ENCODE results near the gene CDH8.

CDH8 gene

GRCh38 chr16:62022688-62023087, 13.6 kb downstream of the CDH8 start:
- no peak overlapping the region for H3K9ac ChIP-seq (ENCODE audit: low read length)
- no peaks in the 10 kb centered on the region for H3K9me3 ChIP-seq (ENCODE audit: low read length)
- H3K4me3 ChIP-seq (ENCODE audit: low read depth in 1 of 2, low read length in 2 of 2), result no peak overlapping the region
- no peaks in the 10 kb centered on the region for H3K4me1 ChIP-seq (ENCODE audit: insufficient read depth, low read length)
- no peaks in the 10 kb centered on the region for H3K27me3 ChIP-seq (ENCODE audit: control insufficient read depth in 1 of 2, insufficient read depth in 2 of 2, low read length in 2 of 2)
- no peak overlapping the region for H3K27ac ChIP-seq (ENCODE audit: low read depth, low read length)
- no peaks in the 10 kb centered on the region for H3K36me3 ChIP-seq (ENCODE audit: insufficient read depth, low read length)

- H3K27ac ChIP-seq (ENCODE audit: low read depth, low read length), result no peak overlapping the region
- H3K4me3 ChIP-seq (ENCODE audit: low read depth in 1 of 2, low read length in 2 of 2), result no peak overlapping the region
- no peaks in the 10 kb centered on the region for H3K36me3 ChIP-seq (ENCODE audit: insufficient read depth, low read length)
- H3K9ac ChIP-seq (ENCODE audit: low read length), result no peak overlapping the region
- no peaks in the 10 kb centered on the region for H3K27me3 ChIP-seq (ENCODE audit: control insufficient read depth in 1 of 2, insufficient read depth in 2 of 2, low read length in 2 of 2)
- no peaks in the 10 kb centered on the region for H3K4me1 ChIP-seq (ENCODE audit: insufficient read depth, low read length)
- no peaks in the 10 kb centered on the region for H3K9me3 ChIP-seq (ENCODE audit: low read length)
These were observed 15.1 kb downstream of the CDH8 start for GRCh38 chr16:62021161-62021581.

DNA sequence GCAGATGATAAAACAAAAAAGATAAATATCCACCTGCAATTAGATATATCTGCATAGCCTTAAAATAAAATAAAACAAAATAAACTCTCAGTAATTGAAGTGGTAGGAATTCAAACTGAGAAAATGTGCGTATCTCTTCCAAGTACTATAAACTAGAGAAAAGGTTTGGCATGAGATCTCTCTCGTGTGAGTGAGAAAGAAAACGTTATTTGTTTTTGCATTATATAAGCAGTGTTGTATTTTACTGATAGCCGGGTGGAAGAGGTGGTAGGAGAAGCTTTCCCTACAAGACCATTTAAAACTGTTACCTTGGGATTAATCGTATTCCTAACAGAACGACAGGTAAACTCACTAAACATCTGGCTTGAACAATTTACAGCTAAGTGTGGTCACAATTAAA, 15.6 kb downstream of the CDH8 start:
- no peak overlapping the region for H3K27ac ChIP-seq (ENCODE audit: low read depth, low read length)
- no peak overlapping the region for H3K9ac ChIP-seq (ENCODE audit: low read length)
- no peak overlapping the region for H3K4me3 ChIP-seq (ENCODE audit: low read depth in 1 of 2, low read length in 2 of 2)
- H3K9me3 ChIP-seq (ENCODE audit: low read length), result no peaks in the 10 kb centered on the region
- H3K36me3 ChIP-seq (ENCODE audit: insufficient read depth, low read length), result no peaks in the 10 kb centered on the region
- no peaks in the 10 kb centered on the region for H3K27me3 ChIP-seq (ENCODE audit: control insufficient read depth in 1 of 2, insufficient read depth in 2 of 2, low read length in 2 of 2)
- H3K4me1 ChIP-seq (ENCODE audit: insufficient read depth, low read length), result no peaks in the 10 kb centered on the region

DNA sequence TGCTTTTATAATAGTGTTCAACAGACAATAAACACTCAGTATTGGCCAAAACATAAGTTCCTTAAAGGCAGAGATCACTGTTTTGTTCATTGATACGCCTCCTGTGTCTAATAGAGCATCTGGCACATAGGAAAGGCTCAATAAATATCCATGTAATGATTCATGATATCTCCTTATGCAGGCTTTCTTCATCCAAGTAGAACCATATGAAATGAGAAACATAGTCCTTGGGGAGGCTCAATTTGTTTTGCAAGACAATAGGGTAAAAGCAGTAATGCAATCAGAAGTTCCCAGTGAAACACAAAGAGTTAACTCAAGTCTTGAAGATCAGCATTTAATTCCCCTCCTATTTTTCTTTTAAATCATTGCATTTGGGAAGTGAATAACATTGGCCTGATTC, 16.4 kb downstream of the CDH8 start:
- Histone ChIP-seq H3K27ac (ENCODE audit: low read depth, low read length) (no peak overlapping the region), H3K4me1 (ENCODE audit: insufficient read depth, low read length) (no peaks in the 10 kb centered on the region), H3K36me3 (ENCODE audit: insufficient read depth, low read length) (no peaks in the 10 kb centered on the region), H3K9me3 (ENCODE audit: low read length) (no peaks in the 10 kb centered on the region), H3K9ac (ENCODE audit: low read length) (no peak overlapping the region), H3K27me3 (ENCODE audit: control insufficient read depth in 1 of 2, insufficient read depth in 2 of 2, low read length in 2 of 2) (no peaks in the 10 kb centered on the region), H3K4me3 (ENCODE audit: low read depth in 1 of 2, low read length in 2 of 2) (no peak overlapping the region)

DNA sequence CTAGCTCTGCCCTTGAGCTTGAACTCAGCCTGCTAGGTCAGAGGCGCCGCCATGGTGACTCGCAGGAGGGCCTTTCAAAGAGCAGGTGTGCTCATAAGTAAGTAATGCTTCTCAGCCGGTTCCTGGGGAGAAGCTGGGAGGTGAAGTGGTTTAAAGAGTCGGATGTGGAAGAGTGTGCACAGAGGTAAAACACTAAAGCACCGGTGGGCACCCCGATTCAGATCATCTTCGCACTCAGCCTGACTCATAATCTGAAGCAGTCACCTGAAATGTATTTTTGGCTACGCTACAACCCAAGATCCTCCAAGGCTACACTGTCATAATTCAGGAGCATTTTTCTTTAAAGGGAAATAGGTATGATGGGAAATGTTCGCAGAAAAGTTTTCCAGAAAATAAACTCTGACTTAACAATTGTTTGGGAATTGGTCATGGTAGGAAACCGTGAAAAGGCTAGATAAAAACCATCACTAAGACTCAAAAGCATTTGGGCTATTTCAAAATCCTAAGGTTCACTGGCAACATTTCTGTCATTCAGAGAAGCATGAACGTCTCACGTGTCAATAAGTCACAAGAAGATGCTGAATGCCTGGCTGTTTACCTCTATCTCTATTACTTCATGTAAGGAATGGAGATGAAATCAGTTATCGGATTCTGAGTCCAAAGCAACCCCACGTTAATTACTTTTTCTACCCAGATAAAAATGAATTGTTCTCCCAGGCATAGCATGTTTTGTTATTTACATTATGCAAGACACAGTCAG, 17.8 kb downstream of the CDH8 start:
- Histone ChIP-seq H3K4me3 (ENCODE audit: low read depth in 1 of 2, low read length in 2 of 2) (no peak overlapping the region), H3K4me1 (ENCODE audit: insufficient read depth, low read length) (no peaks in the 10 kb centered on the region), H3K27me3 (ENCODE audit: control insufficient read depth in 1 of 2, insufficient read depth in 2 of 2, low read length in 2 of 2) (no peaks in the 10 kb centered on the region), H3K36me3 (ENCODE audit: insufficient read depth, low read length) (no peaks in the 10 kb centered on the region), H3K9ac (ENCODE audit: low read length) (no peak overlapping the region), H3K27ac (ENCODE audit: low read depth, low read length) (no peak overlapping the region), H3K9me3 (ENCODE audit: low read length) (no peaks in the 10 kb centered on the region)

DNA sequence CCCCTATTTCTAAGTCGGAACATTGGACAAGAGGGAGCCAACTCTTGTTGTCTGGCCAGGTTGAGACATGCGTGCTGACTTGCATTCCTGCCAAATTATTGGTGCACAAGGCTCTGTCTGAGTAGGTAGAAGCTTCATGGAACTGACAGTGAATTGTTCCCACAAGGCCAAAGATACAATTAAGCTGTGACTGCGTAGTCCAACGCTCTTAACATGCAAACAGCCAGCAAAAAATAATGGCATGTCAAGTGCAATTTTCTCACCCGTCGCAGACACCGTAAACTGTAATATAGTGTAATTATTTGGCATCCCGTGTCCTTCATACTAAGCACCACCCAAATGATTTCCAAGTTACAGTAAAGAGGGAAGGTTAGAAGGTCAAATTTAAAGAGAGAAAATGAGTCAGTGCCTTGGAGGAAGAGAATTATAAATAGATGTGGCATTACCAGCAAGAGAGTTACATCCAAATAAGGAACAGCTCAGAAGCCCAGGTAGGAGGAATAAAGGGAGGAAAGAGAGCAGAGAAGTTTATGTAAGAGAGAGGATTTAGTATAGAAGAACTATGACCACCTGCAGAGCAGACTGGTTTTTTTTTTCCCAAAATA, 21.8 kb downstream of the CDH8 start:
- no peak overlapping the region for H3K27ac ChIP-seq (ENCODE audit: low read depth, low read length)
- no peak overlapping the region for H3K9ac ChIP-seq (ENCODE audit: low read length)
- no peaks in the 10 kb centered on the region for H3K27me3 ChIP-seq (ENCODE audit: control insufficient read depth in 1 of 2, insufficient read depth in 2 of 2, low read length in 2 of 2)
- H3K9me3 ChIP-seq (ENCODE audit: low read length), result no peaks in the 10 kb centered on the region
- no peaks in the 10 kb centered on the region for H3K4me1 ChIP-seq (ENCODE audit: insufficient read depth, low read length)
- no peaks in the 10 kb centered on the region for H3K36me3 ChIP-seq (ENCODE audit: insufficient read depth, low read length)
- H3K4me3 ChIP-seq (ENCODE audit: low read depth in 1 of 2, low read length in 2 of 2), result no peak overlapping the region

DNA sequence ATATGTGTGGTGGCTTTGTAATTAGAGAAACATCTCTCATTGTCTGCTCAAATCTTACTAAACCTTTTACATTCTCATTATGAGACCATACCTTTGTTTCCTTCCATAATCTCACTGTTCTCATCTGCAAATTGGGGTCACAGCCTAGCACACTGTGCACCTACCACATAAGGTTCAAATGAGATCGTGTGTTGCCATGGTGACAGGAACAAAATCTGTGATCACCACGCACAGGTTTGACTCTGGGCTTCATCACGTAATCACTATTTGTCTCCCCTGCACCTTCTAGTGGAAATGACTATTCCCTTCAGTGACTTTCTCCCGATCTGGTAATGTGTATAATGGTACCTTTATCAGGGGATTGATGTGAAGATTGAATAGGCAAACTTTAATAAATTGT, 26.1 kb downstream of the CDH8 start:
- H3K9me3 ChIP-seq (ENCODE audit: low read length), result no peaks in the 10 kb centered on the region
- no peak overlapping the region for H3K4me3 ChIP-seq (ENCODE audit: low read depth in 1 of 2, low read length in 2 of 2)
- no peaks in the 10 kb centered on the region for H3K27me3 ChIP-seq (ENCODE audit: control insufficient read depth in 1 of 2, insufficient read depth in 2 of 2, low read length in 2 of 2)
- no peak overlapping the region for H3K9ac ChIP-seq (ENCODE audit: low read length)
- no peaks in the 10 kb centered on the region for H3K4me1 ChIP-seq (ENCODE audit: insufficient read depth, low read length)
- H3K27ac ChIP-seq (ENCODE audit: low read depth, low read length), result no peak overlapping the region
- no peaks in the 10 kb centered on the region for H3K36me3 ChIP-seq (ENCODE audit: insufficient read depth, low read length)

DNA sequence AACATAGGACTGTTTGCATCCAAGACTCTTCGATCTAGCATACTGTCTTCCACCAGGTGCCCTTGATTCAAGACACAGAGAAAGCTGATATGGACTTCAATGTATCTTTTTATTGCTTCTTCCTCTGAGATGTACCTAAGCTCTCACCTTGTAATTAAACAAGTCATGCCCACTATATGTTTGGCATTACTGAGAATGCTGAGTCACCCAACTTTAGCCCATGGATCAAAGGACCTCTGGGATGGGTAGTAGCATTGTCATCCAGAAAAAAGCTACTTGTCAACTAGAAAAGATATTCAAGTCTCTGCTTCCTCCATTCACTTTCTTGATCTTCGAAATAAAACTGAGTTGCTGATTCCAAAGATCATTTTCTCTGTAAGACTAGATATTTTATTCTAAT, 37.8 kb downstream of the CDH8 start:
- no peaks in the 10 kb centered on the region for H3K36me3 ChIP-seq (ENCODE audit: insufficient read depth, low read length)
- H3K4me1 ChIP-seq (ENCODE audit: insufficient read depth, low read length), result no peaks in the 10 kb centered on the region
- no peak overlapping the region for H3K9ac ChIP-seq (ENCODE audit: low read length)
- H3K27me3 ChIP-seq (ENCODE audit: control insufficient read depth in 1 of 2, insufficient read depth in 2 of 2, low read length in 2 of 2), result no peaks in the 10 kb centered on the region
- H3K4me3 ChIP-seq (ENCODE audit: low read depth in 1 of 2, low read length in 2 of 2), result no peak overlapping the region
- no peak overlapping the region for H3K27ac ChIP-seq (ENCODE audit: low read depth, low read length)
- H3K9me3 ChIP-seq (ENCODE audit: low read length), result no peaks in the 10 kb centered on the region

- Histone ChIP-seq H3K9ac (ENCODE audit: low read length) (no peak overlapping the region), H3K27me3 (ENCODE audit: control insufficient read depth in 1 of 2, insufficient read depth in 2 of 2, low read length in 2 of 2) (no peaks in the 10 kb centered on the region), H3K9me3 (ENCODE audit: low read length) (no peaks in the 10 kb centered on the region), H3K27ac (ENCODE audit: low read depth, low read length) (no peak overlapping the region), H3K4me1 (ENCODE audit: insufficient read depth, low read length) (no peaks in the 10 kb centered on the region), H3K4me3 (ENCODE audit: low read depth in 1 of 2, low read length in 2 of 2) (no peak overlapping the region), H3K36me3 (ENCODE audit: insufficient read depth, low read length) (no peaks in the 10 kb centered on the region)
These were observed 43.1 kb downstream of the CDH8 start for GRCh38 chr16:61993108-61993507.

DNA sequence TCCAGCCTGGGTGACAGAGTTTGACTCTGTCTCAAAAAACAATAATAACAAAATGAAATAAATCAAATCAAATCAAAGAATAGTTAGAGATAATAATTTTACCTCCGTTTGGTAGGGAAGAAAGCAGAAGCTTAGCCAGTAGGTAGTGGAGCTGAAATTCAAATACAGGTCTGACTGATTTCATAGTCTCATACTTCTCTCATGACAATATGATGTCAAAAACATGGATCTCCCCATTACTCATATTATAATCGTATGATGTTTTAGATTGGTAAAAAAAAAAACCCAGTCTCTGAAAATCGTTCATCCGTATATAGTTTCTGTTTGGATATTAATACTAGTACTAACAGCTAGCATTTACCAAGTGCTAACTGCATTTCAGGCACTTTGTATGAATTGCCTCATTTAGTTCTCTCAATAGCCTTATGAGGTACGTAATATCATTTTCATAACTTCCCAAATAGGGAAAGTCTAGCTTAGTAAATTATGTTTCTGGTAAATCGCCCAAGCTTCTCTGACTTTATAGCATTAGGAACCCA, 48.7 kb downstream of the CDH8 start:
- Histone ChIP-seq H3K9me3 (ENCODE audit: low read length) (no peaks in the 10 kb centered on the region), H3K27ac (ENCODE audit: low read depth, low read length) (no peak overlapping the region), H3K36me3 (ENCODE audit: insufficient read depth, low read length) (no peaks in the 10 kb centered on the region), H3K27me3 (ENCODE audit: control insufficient read depth in 1 of 2, insufficient read depth in 2 of 2, low read length in 2 of 2) (no peaks in the 10 kb centered on the region), H3K4me3 (ENCODE audit: low read depth in 1 of 2, low read length in 2 of 2) (no peak overlapping the region), H3K4me1 (ENCODE audit: insufficient read depth, low read length) (no peaks in the 10 kb centered on the region), H3K9ac (ENCODE audit: low read length) (no peak overlapping the region)

- H3K27me3 ChIP-seq (ENCODE audit: control insufficient read depth in 1 of 2, insufficient read depth in 2 of 2, low read length in 2 of 2), result no peaks in the 10 kb centered on the region
- no peak overlapping the region for H3K4me3 ChIP-seq (ENCODE audit: low read depth in 1 of 2, low read length in 2 of 2)
- H3K27ac ChIP-seq (ENCODE audit: low read depth, low read length), result no peak overlapping the region
- no peaks in the 10 kb centered on the region for H3K4me1 ChIP-seq (ENCODE audit: insufficient read depth, low read length)
- H3K9ac ChIP-seq (ENCODE audit: low read length), result no peak overlapping the region
- no peaks in the 10 kb centered on the region for H3K9me3 ChIP-seq (ENCODE audit: low read length)
- no peaks in the 10 kb centered on the region for H3K36me3 ChIP-seq (ENCODE audit: insufficient read depth, low read length)
These were observed 67.2 kb downstream of the CDH8 start for GRCh38 chr16:61969077-61969382.

All from muscle layer of colon (tissue), 2 donors.